ENCODE data around the gene NBEA.

DNA sequence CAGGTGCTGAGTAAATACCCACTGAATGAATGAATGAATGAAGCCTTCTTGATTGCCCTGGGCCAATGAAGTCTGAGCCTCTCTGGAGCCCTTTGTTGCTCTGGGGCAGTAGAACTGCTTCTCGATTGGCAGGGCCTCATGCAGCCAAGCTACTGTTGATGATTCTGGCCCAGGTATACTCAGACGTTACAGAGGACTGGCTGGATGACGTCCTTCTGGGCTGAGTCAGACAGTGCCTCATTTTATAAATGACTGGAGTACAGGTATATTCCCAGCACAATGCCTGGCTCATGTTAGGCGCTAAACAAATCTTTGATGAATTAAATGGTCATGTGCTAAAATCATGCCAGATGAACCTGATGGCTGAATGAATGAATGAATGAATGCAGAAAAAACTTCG, 778.2 kb downstream of the NBEA start:
- TF ChIP-seq, protein P1, sequence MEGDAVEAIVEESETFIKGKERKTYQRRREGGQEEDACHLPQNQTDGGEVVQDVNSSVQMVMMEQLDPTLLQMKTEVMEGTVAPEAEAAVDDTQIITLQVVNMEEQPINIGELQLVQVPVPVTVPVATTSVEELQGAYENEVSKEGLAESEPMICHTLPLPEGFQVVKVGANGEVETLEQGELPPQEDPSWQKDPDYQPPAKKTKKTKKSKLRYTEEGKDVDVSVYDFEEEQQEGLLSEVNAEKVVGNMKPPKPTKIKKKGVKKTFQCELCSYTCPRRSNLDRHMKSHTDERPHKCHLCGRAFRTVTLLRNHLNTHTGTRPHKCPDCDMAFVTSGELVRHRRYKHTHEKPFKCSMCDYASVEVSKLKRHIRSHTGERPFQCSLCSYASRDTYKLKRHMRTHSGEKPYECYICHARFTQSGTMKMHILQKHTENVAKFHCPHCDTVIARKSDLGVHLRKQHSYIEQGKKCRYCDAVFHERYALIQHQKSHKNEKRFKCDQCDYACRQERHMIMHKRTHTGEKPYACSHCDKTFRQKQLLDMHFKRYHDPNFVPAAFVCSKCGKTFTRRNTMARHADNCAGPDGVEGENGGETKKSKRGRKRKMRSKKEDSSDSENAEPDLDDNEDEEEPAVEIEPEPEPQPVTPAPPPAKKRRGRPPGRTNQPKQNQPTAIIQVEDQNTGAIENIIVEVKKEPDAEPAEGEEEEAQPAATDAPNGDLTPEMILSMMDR (IDR thresholded peaks at IDR 0.05): no peak
- TF ChIP-seq POLR2A (IDR thresholded peaks at IDR 0.05): no peak

Measured in heart left ventricle (tissue), 13 donors.